HCT116 (cell line): ENCODE data around the gene SH2D7. TPM values are rescaled to one million over a fixed set of nuclear protein-coding genes. Genes with fewer than 3 reads are reported as not detected.

ENCODE experiments used
- ATAC-seq: fragments of 200-7000 bp; cut with Tn5 transposase; 2 replicates; pipeline ENCODE4 v1.9.1; 2020; ENCODE audit warnings: mild to moderate bottlenecking, moderate library complexity
- BruUV-seq: library from RNA; stranded (reverse); fragments of 400-500 nt; replicated peaks from 2 replicates; lab custom pipeline; 2021; lab: Mats Ljungman, UMichigan
- CTCF ChIA-PET: fragments of 300-600 bp; sonication (Branson Sonifier 250); formaldehyde crosslinking; loops from one replicate; lab custom pipeline; 2021; ENCODE audit warnings: antibody characterized with exemption; lab: Charles Lee
- POLR2A ChIA-PET: fragments of 300-600, 350-600 bp; sonication (Branson Sonifier 250); formaldehyde crosslinking; loops from one replicate; lab custom pipeline; 2021; ENCODE audit warnings: antibody characterized with exemption; lab: Charles Lee
- RAD21 ChIA-PET, 2 experiments: fragments of 300-600 bp; sonication (Branson Sonifier 250); formaldehyde crosslinking; loops; one replicate each; lab custom pipeline; 2023; ENCODE audit warnings: low total read pairs in 2 of 2; ENCODE audit not compliant: uncharacterized antibody in 2 of 2, unreplicated experiment in 2 of 2, low non-redundant PET in 1 of 2; lab: Charles Lee
- DNase-seq: peaks from one replicate; pipeline ENCODE4 v3.0.0-alpha.2; 2010; ENCODE audit warnings: low read depth, low spot score
- H2AFZ ChIP-seq: fragments of 200-600 bp; shearing (Covaris generic), sonication (generic); 2 replicates; pipeline ENCODE4 v1.6.1; 2017; ENCODE audit warnings: low read depth, mixed run types, mixed read lengths, antibody characterized with exemption, low read length; ENCODE audit not compliant: poor library complexity, severe bottlenecking
- H3K27ac ChIP-seq: 2 replicates; pipeline ENCODE4 v1.5.1; 2012; ENCODE audit warnings: low read depth, low read length
- H3K27me3 ChIP-seq: fragments of 200-600 bp; sonication (generic); 2 replicates; pipeline ENCODE4 v1.6.1; 2016; ENCODE audit warnings: mixed run types, low read length, mixed read lengths; ENCODE audit not compliant: insufficient read depth
- H3K36me3 ChIP-seq, 2 experiments: fragments of 200-500 bp in 1 of 2; fragments of 200-600 bp in 1 of 2; sonication (Bioruptor generic) in 1 of 2; sonication (generic) in 1 of 2; 2 replicates each; pipeline versions ENCODE4 v1.5.1 to v1.6.1; 2014 to 2016; ENCODE audit warnings: low read length in 2 of 2, inconsistent platforms in 1 of 2, mixed read lengths in 1 of 2, mixed run types in 1 of 2; ENCODE audit not compliant: insufficient read depth in 2 of 2, control insufficient read depth in 1 of 2
- H3K4me1 ChIP-seq, 2 experiments: fragments of 200-600 bp in 1 of 2; sonication (generic) in 1 of 2; 2 replicates each; pipeline versions ENCODE4 v1.5.1 to v1.6.1; 2012 to 2017; ENCODE audit warnings: low read length in 2 of 2, inconsistent platforms in 1 of 2, mild to moderate bottlenecking in 1 of 2, mixed read lengths in 1 of 2, mixed run types in 1 of 2, moderate library complexity in 1 of 2; ENCODE audit not compliant: insufficient read depth in 2 of 2, control insufficient read depth in 1 of 2
- H3K4me2 ChIP-seq: fragments of 200-600 bp; sonication (generic); 2 replicates; pipeline ENCODE4 v1.6.1; 2017; ENCODE audit warnings: mixed run types, low read length, mixed read lengths
- H3K4me3 ChIP-seq, 2 experiments: fragments of 200-600 bp in 1 of 2; sonication (generic) in 1 of 2; replicated peaks in 1 of 2; 2 replicates each; pipeline ENCODE4 v1.5.1; 2011 to 2016; ENCODE audit warnings: low read length in 2 of 2, control low read depth in 1 of 2, low read depth in 1 of 2, mild to moderate bottlenecking in 1 of 2, mixed read lengths in 1 of 2, mixed run types in 1 of 2
- H3K79me2 ChIP-seq: fragments of 200-600 bp; sonication (generic); 2 replicates; pipeline ENCODE4 v1.6.1; 2017; ENCODE audit warnings: mild to moderate bottlenecking, mixed run types, low read length, moderate library complexity, mixed read lengths; ENCODE audit not compliant: insufficient read depth
- H3K9ac ChIP-seq: fragments of 200-600 bp; sonication (generic); 2 replicates; pipeline ENCODE4 v1.6.1; 2016; ENCODE audit warnings: low read length, mixed read lengths
- H3K9me2 ChIP-seq: fragments of 200-600 bp; sonication (generic), shearing (Covaris generic); 2 replicates; pipeline ENCODE4 v1.6.1; 2017; ENCODE audit warnings: mixed run types, mild to moderate bottlenecking, moderate library complexity; ENCODE audit not compliant: insufficient read depth
- H3K9me3 ChIP-seq, 2 experiments: fragments of 200-500 bp in 1 of 2; fragments of 200-600 bp in 1 of 2; sonication (Bioruptor generic) in 1 of 2; sonication (generic) in 1 of 2; 2 replicates each; pipeline ENCODE4 v1.6.1; 2014 to 2017; ENCODE audit warnings: low read length in 2 of 2, mixed read lengths in 2 of 2, inconsistent platforms in 1 of 2, low read depth in 1 of 2, mild to moderate bottlenecking in 1 of 2, mixed run types in 1 of 2, moderate library complexity in 1 of 2; ENCODE audit not compliant: control insufficient read depth in 1 of 2, insufficient read depth in 1 of 2
- H4K20me1 ChIP-seq: fragments of 200-600 bp; sonication (generic), shearing (Covaris generic); 2 replicates; pipeline ENCODE4 v1.6.1; 2017; ENCODE audit warnings: mixed run types, mild to moderate bottlenecking, moderate library complexity; ENCODE audit not compliant: insufficient read depth
- CBX3 ChIP-seq: IDR thresholded peaks from 2 replicates; pipeline ENCODE4 v1.6.1; 2012; ENCODE audit warnings: low read depth
- CEBPB ChIP-seq: IDR thresholded peaks from 2 replicates; pipeline ENCODE4 v1.6.1; 2012; ENCODE audit warnings: low read depth
- CTCF ChIP-seq, 3 experiments: fragments of 200-600 bp in 1 of 3; sonication (generic) in 1 of 3; IDR thresholded peaks in 2 of 3; conservative IDR thresholded peaks in 1 of 3; 2 replicates each; pipeline ENCODE4 v1.5.1; 2012 to 2017; ENCODE audit warnings: low read depth in 2 of 3, low read length in 2 of 3, antibody characterized with exemption in 1 of 3, borderline replicate concordance in 1 of 3, control low read depth in 1 of 3, mild to moderate bottlenecking in 1 of 3, mixed read lengths in 1 of 3, mixed run types in 1 of 3, moderate library complexity in 1 of 3; ENCODE audit not compliant: insufficient read depth in 1 of 3
- EGR1 ChIP-seq: IDR thresholded peaks from 2 replicates; pipeline ENCODE4 v1.6.1; 2012; ENCODE audit warnings: low read depth
- ELF1 ChIP-seq: IDR thresholded peaks from 2 replicates; pipeline ENCODE4 v1.6.1; 2012; ENCODE audit warnings: low read depth, borderline replicate concordance
- EZH2phosphoT487 ChIP-seq: fragments of 200-600 bp; IDR thresholded peaks from 2 replicates; pipeline ENCODE4 v1.6.1; 2018; ENCODE audit warnings: antibody characterized with exemption, borderline replicate concordance
- FOSL1 ChIP-seq: IDR thresholded peaks from 2 replicates; pipeline ENCODE4 v1.6.1; 2012; ENCODE audit warnings: low read depth
- MAX ChIP-seq: IDR thresholded peaks from 2 replicates; pipeline ENCODE4 v1.6.1; 2012
- POLR2A ChIP-seq: IDR thresholded peaks from 2 replicates; pipeline ENCODE4 v1.7.0; 2011; ENCODE audit warnings: borderline replicate concordance; ENCODE audit not compliant: insufficient read depth, insufficient read length; ENCODE audit errors: extremely low read depth
- POLR2AphosphoS5 ChIP-seq: IDR thresholded peaks from 2 replicates; pipeline ENCODE4 v1.6.1; 2011; ENCODE audit warnings: mild to moderate bottlenecking, low read depth, low read length, moderate library complexity
- RAD21 ChIP-seq: IDR thresholded peaks from 2 replicates; pipeline ENCODE4 v1.6.1; 2012; ENCODE audit warnings: low read depth, mild to moderate bottlenecking
- SIN3A ChIP-seq: IDR thresholded peaks from 2 replicates; pipeline ENCODE4 v1.6.1; 2012; ENCODE audit warnings: low read depth
- SP1 ChIP-seq: IDR thresholded peaks from 2 replicates; pipeline ENCODE4 v1.6.1; 2012; ENCODE audit warnings: low read depth
- TCF7L2 ChIP-seq: IDR thresholded peaks from 2 replicates; pipeline ENCODE4 v1.7.0; 2011; ENCODE audit warnings: borderline replicate concordance, inconsistent platforms; ENCODE audit not compliant: insufficient read depth, insufficient read length; ENCODE audit errors: extremely low read depth
- YY1 ChIP-seq: IDR thresholded peaks from 2 replicates; pipeline ENCODE4 v1.6.1; 2011; ENCODE audit warnings: low read length, low read depth, moderate library complexity, mild to moderate bottlenecking; ENCODE audit not compliant: insufficient replicate concordance; ENCODE audit errors: extremely low read depth
- ZBTB33 ChIP-seq: IDR thresholded peaks from 2 replicates; pipeline ENCODE4 v1.6.1; 2011; ENCODE audit warnings: mild to moderate bottlenecking, low read length, moderate library complexity; ENCODE audit not compliant: insufficient replicate concordance; ENCODE audit errors: extremely low read depth
- ZFX ChIP-seq: fragments of 450-650 bp; IDR thresholded peaks from 2 replicates; pipeline ENCODE4 v1.6.1; 2017
- intact Hi-C: fragments of 100-400 bp; cut with micrococcal nuclease; formaldehyde crosslinking; loops from 2 replicates; pipeline ENCODE4 v1.10.0; 2022
- total RNA-seq: library from RNA; stranded (reverse); gene quantifications from one replicate; pipeline ENCODE4 v1.2.1, GENCODE V29; 2021; ENCODE audit not compliant: unreplicated experiment

The SH2D7 gene
- total RNA-seq, 1 experiment from 2014 or later: not detected

- TF ChIP-seq SP1 (no peak), CEBPB (no peak), ZFX (no peak), ZBTB33 (no peak), RAD21 (no peak), CBX3 (no peak), CTCF (IDR thresholded peaks at IDR 0.05 in 2 of 3, conservative IDR thresholded peaks at IDR 0.05 in 1 of 3; ENCODE audit: borderline replicate concordance in 1 of 3, insufficient read depth in 1 of 3, low read depth in 2 of 3, low read length in 2 of 3) (no peak), POLR2AphosphoS5 (no peak), TCF7L2 (no peak), FOSL1 (no peak), ELF1 (no peak), SIN3A (no peak), POLR2A (no peak), YY1 (no peak), EGR1 (no peak), MAX (no peak), EZH2phosphoT487 (no peak)
- no peaks in the 10 kb centered on the region for H3K27me3 ChIP-seq
- no peaks in the 10 kb centered on the region for H3K9me2 ChIP-seq
- H3K4me1 ChIP-seq: peaks cover 15 to 45% of the 10 kb centered on the region in 2 experiments; a peak in 3 of 4 replicates
- ChIA-PET POLR2A (interaction anchor here (0.7 to 1.6 kb wide), 2 partner anchors 111 to 632 kb away, joined by 4 read pairs; no protein-coding TSS in a partner anchor), CTCF (interaction anchor here (0.8 to 1.8 kb wide), 5 partner anchors 11 to 169 kb away, joined by 3 to 6 read pairs (median 4); partner anchors contain the start of gene SKIC8), RAD21 (interaction anchor here (0.6 to 1.4 kb wide), 3 partner anchors 17 to 133 kb away, joined by 3 to 4 read pairs (median 3); partner anchors contain the start of gene DNAJA4 (in 1 of the 2))
- no peaks in the 10 kb centered on the region for H3K9me3 ChIP-seq
- H3K36me3 ChIP-seq: no peaks in the 10 kb centered on the region
- ATAC-seq: peak; percentile 59; the same call in 1 of the 2 replicates
- H3K27ac ChIP-seq: peak overlapping the region; percentile 73; the same call in 1 of the 2 replicates
- H3K4me3 ChIP-seq: peak overlapping the region; percentile 33 to 78
- no peak overlapping the region for H2AFZ ChIP-seq
- no peak for DNase-seq
- no TSS peak for BruUV-seq
- H3K9ac ChIP-seq: peak overlapping the region; percentile 40; the same call in 1 of the 2 replicates
- H3K79me2 ChIP-seq: no peaks in the 10 kb centered on the region
- intact Hi-C loops: loop anchor here (1.0 to 5.0 kb wide), 2 partner anchors 67 to 111 kb away; no protein-coding TSS in a partner anchor
- H4K20me1 ChIP-seq: no peaks in the 10 kb centered on the region
- peak overlapping the region; percentile 93 for H3K4me2 ChIP-seq
Observed at GRCh38 chr15:78130466-78131294, 38.3 kb downstream of the SH2D7 start.
